GM12874 (cell line): Measurements from ENCODE around the gene SGSH.

Experiments
- CTCF ChIP-seq: IDR thresholded peaks from 2 replicates; pipeline ENCODE4 v1.5.1; 2011; ENCODE audit warnings: low read depth, mild to moderate bottlenecking, control low read depth, low read length, moderate library complexity; ENCODE audit not compliant: insufficient read depth

SGSH gene

GRCh38 chr17:80248894-80249710 lies 29.0 kb upstream of the SGSH start:
- TF ChIP-seq CTCF = no peak

- TF ChIP-seq CTCF = no peak
Measured at GRCh38 chr17:80248001-80248893, 28.1 kb upstream of the SGSH start.

GRCh38 chr17:80247561-80247960 lies 27.4 kb upstream of the SGSH start:
- no peak for TF ChIP-seq CTCF

GRCh38 chr17:80246726-80247125 lies 26.6 kb upstream of the SGSH start:
- TF ChIP-seq CTCF = no peak

- TF ChIP-seq CTCF = no peak
Measured at GRCh38 chr17:80246266-80246681, 26.1 kb upstream of the SGSH start.

- no peak for TF ChIP-seq CTCF
Measured at GRCh38 chr17:80245566-80246265, 25.6 kb upstream of the SGSH start.
